ENCODE measurements around the gene FANK1.

DNA sequence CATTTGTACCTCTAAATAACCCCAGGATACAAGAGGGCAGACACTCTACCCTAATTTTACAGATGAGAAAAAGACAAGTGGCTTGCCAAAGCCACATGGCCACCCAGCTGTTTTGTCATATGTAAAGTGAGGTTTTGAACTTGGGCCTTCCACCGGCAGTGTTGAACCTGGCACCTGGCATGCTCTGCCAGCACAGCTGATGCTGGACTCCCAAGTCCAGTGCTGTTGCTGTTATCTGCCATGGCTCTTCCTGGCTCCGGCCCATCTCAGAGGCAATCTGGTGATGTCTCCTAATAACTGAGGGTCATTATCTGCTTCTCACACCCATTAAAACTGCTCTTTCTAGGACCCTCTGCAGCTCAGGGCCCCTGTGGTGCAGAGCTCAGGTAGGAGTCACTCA is 48.0 kb upstream of the FANK1 start:
- no peak for TF ChIP-seq RFX5 (IDR thresholded peaks at IDR 0.05; ENCODE audit: low read length)
- TF ChIP-seq, protein P1, sequence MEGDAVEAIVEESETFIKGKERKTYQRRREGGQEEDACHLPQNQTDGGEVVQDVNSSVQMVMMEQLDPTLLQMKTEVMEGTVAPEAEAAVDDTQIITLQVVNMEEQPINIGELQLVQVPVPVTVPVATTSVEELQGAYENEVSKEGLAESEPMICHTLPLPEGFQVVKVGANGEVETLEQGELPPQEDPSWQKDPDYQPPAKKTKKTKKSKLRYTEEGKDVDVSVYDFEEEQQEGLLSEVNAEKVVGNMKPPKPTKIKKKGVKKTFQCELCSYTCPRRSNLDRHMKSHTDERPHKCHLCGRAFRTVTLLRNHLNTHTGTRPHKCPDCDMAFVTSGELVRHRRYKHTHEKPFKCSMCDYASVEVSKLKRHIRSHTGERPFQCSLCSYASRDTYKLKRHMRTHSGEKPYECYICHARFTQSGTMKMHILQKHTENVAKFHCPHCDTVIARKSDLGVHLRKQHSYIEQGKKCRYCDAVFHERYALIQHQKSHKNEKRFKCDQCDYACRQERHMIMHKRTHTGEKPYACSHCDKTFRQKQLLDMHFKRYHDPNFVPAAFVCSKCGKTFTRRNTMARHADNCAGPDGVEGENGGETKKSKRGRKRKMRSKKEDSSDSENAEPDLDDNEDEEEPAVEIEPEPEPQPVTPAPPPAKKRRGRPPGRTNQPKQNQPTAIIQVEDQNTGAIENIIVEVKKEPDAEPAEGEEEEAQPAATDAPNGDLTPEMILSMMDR (IDR thresholded peaks at IDR 0.05): no peak
- no peak for TF ChIP-seq CHD2 (IDR thresholded peaks at IDR 0.05; ENCODE audit: low read length, partially characterized antibody)
- TF ChIP-seq POLR2AphosphoS5 (IDR thresholded peaks at IDR 0.05; ENCODE audit: low read depth, low read length): no peak
- no peak for TF ChIP-seq EP300 (IDR thresholded peaks at IDR 0.05; ENCODE audit: borderline replicate concordance in 1 of 2, low read depth in 1 of 2, low read length in 1 of 2)
- no peak for TF ChIP-seq REST (IDR thresholded peaks at IDR 0.05; ENCODE audit: low read depth, low read length)
- no peak for TF ChIP-seq RAD21 (IDR thresholded peaks at IDR 0.05; ENCODE audit: low read length)
- TF ChIP-seq GATA2 (CRISPR knock-in tag; IDR thresholded peaks at IDR 0.05): no peak

Measured in SK-N-SH (cell line).